K562 (cell line): ENCODE results near the gene ERAP2. TPM values are rescaled to one million over a fixed set of nuclear protein-coding genes. Genes with fewer than 3 reads are reported as not detected.

ENCODE experiments used
- ATAC-seq: fragments of 200-7000 bp; cut with Tn5 transposase; 3 replicates; pipeline ENCODE4 v1.9.1; 2020; ENCODE audit warnings: moderate library complexity
- BruUV-seq: library from RNA; stranded (reverse); fragments of 400-500 nt; replicated peaks from 2 replicates; lab custom pipeline; 2021; lab: Mats Ljungman, UMichigan
- CTCF ChIA-PET: fragments of 300-600 bp; formaldehyde crosslinking; extraction: SDS; loops from one replicate; lab custom pipeline; 2021; ENCODE audit warnings: low intra/inter-chr PET ratio; lab: Yijun Ruan, JAX
- POLR2A ChIA-PET: fragments of 300-600, 350-650 bp; sonication (Branson Sonifier 250); formaldehyde crosslinking; extraction: SDS; loops from one replicate; lab custom pipeline; 2021; ENCODE audit warnings: antibody characterized with exemption, inconsistent platforms; lab: Yijun Ruan, JAX
- DNase-seq, 4 experiments: peaks; one replicate each; pipeline versions ENCODE4 v3.0.0 to v3.0.0-alpha.2; 2011 to 2018; ENCODE audit warnings: low spot score in 3 of 4, mixed read lengths in 3 of 4; ENCODE audit errors: extremely low read depth in 1 of 4
- FAIRE-seq: peaks from 2 replicates; lab custom pipeline; 2011; peaks lifted over from hg19 to GRCh38; lab: Jason Lieb, UNC
- H2AFZ ChIP-seq: 2 replicates; pipeline ENCODE4 v1.6.0; 2011; ENCODE audit warnings: low read depth, low read length, control low read depth, inconsistent platforms
- H3K27ac ChIP-seq: fragments of 200-600 bp; 3 replicates; pipeline ENCODE4 v1.8.0; 2011; ENCODE audit warnings: low read depth, mild to moderate bottlenecking, control low read depth, inconsistent platforms, low read length, moderate library complexity, mixed read lengths; ENCODE audit errors: extremely low read depth
- H3K27me3 ChIP-seq, 2 experiments: fragments of 300-600 bp in 1 of 2; 2 replicates in 1 of 2; 3 replicates in 1 of 2; pipeline versions ENCODE4 v1.6.0 to v1.8.0; 2011; ENCODE audit warnings: inconsistent platforms in 2 of 2, low read length in 2 of 2, mild to moderate bottlenecking in 1 of 2, mixed read lengths in 1 of 2, moderate library complexity in 1 of 2; ENCODE audit not compliant: control insufficient read depth in 2 of 2, insufficient read depth in 2 of 2
- H3K36me3 ChIP-seq: fragments of 300-600 bp; 3 replicates; pipeline ENCODE4 v1.8.0; 2011; ENCODE audit warnings: mild to moderate bottlenecking, low read length, inconsistent platforms; ENCODE audit not compliant: control insufficient read depth, insufficient read depth
- H3K4me1 ChIP-seq, 2 experiments: fragments of 200-600 bp in 1 of 2; replicated peaks in 1 of 2; 2 replicates in 1 of 2; 3 replicates in 1 of 2; pipeline versions ENCODE4 v1.5.1 to v1.8.0; 2011; ENCODE audit warnings: inconsistent platforms in 2 of 2, low read length in 2 of 2, mild to moderate bottlenecking in 1 of 2, mixed read lengths in 1 of 2, moderate library complexity in 1 of 2; ENCODE audit not compliant: control insufficient read depth in 2 of 2, insufficient read depth in 2 of 2
- H3K4me2 ChIP-seq: 2 replicates; pipeline ENCODE4 v1.6.1; 2011; ENCODE audit warnings: low read length, control low read depth, inconsistent platforms, mixed read lengths; ENCODE audit not compliant: insufficient read depth
- H3K4me3 ChIP-seq: fragments of 200-600 bp; sonication (generic), shearing (Covaris generic); 2 replicates; pipeline ENCODE4 v1.5.1; 2016; ENCODE audit warnings: control low read depth, inconsistent platforms
- H3K79me2 ChIP-seq: fragments of 200-600 bp; 3 replicates; pipeline ENCODE4 v1.8.0; 2011; ENCODE audit warnings: low read length, inconsistent platforms; ENCODE audit not compliant: control insufficient read depth, insufficient read depth
- H3K9ac ChIP-seq, 2 experiments: 2 replicates each; pipeline versions ENCODE4 v1.6.0 to v1.6.1; 2011; ENCODE audit warnings: low read depth in 2 of 2, low read length in 2 of 2, control low read depth in 1 of 2, inconsistent platforms in 1 of 2, mild to moderate bottlenecking in 1 of 2, mixed read lengths in 1 of 2; ENCODE audit not compliant: insufficient read depth in 1 of 2
- H3K9me1 ChIP-seq: one replicate; pipeline ENCODE4 v1.6.0; 2011; ENCODE audit warnings: inconsistent platforms, mild to moderate bottlenecking, low read length, moderate library complexity; ENCODE audit not compliant: control insufficient read depth, insufficient read depth
- H3K9me3 ChIP-seq: replicated peaks from 2 replicates; pipeline ENCODE4 v1.5.1; 2011; ENCODE audit warnings: low read depth, low read length, inconsistent platforms; ENCODE audit not compliant: control insufficient read depth, insufficient read depth
- H4K20me1 ChIP-seq: replicated peaks from 2 replicates; pipeline ENCODE4 v1.6.1; 2011; ENCODE audit warnings: low read length, inconsistent platforms, mixed read lengths; ENCODE audit not compliant: control insufficient read depth, insufficient read depth
- ARHGAP35 ChIP-seq: fragments of 450-650 bp; IDR thresholded peaks from 2 replicates; pipeline ENCODE4 v1.6.1; 2018; ENCODE audit not compliant: partially characterized antibody
- ELF1 ChIP-seq: fragments of 200-800 bp; sonication (Bioruptor generic); IDR thresholded peaks from 2 replicates; pipeline ENCODE4 v1.6.1; 2016; ENCODE audit warnings: missing genetic modification characterization, missing compliant biosample characterization
- GATAD2B ChIP-seq: fragments of 450-650 bp; IDR thresholded peaks from 2 replicates; pipeline ENCODE4 v1.6.1; 2017; ENCODE audit warnings: mild to moderate bottlenecking, borderline replicate concordance
- HMG20A ChIP-seq: fragments of 450-650 bp; formaldehyde crosslinking; conservative IDR thresholded peaks from 2 replicates; pipeline ENCODE4 v1.4.0; 2020; ENCODE audit warnings: mild to moderate bottlenecking, mixed read lengths
- SNIP1 ChIP-seq: fragments of 450-650 bp; IDR thresholded peaks from 2 replicates; pipeline ENCODE4 v1.7.1; 2017; ENCODE audit warnings: low read depth, mild to moderate bottlenecking
- ZNF121 ChIP-seq: sonication (generic); formaldehyde crosslinking; conservative IDR thresholded peaks from 2 replicates; pipeline ENCODE4 v1.8.0; 2022; ENCODE audit warnings: missing genetic modification reagents
- ZNF197 ChIP-seq: fragments of 200-800 bp; sonication (Bioruptor generic); IDR thresholded peaks from 2 replicates; pipeline ENCODE4 v1.6.1; 2016; ENCODE audit warnings: low read depth, missing genetic modification characterization, missing compliant biosample characterization
- ZNF431 ChIP-seq: sonication (generic); formaldehyde crosslinking; IDR thresholded peaks from 2 replicates; pipeline ENCODE4 v1.8.0; 2022; ENCODE audit warnings: mild to moderate bottlenecking, missing genetic modification reagents
- ZNF436 ChIP-seq: fragments of 250-450, 450-650 bp; sonication (Bioruptor Pico); formaldehyde crosslinking; IDR thresholded peaks from 2 replicates; pipeline ENCODE4 v1.7.0; 2020; ENCODE audit warnings: mild to moderate bottlenecking
- ZNF445 ChIP-seq: fragments of 250-450 bp; sonication (Bioruptor Pico); IDR thresholded peaks from 2 replicates; pipeline ENCODE4 v1.4.0; 2020; ENCODE audit warnings: low read depth, mild to moderate bottlenecking, moderate library complexity
- WGBS: fragments of 100-300 bp; shearing (Covaris generic); methylation state at CpG from one replicate; pipeline ENCODE4 v1.1.6; 2016; ENCODE audit warnings: low coverage, mixed read lengths; ENCODE audit not compliant: insufficient coverage; ENCODE audit errors: missing lambda C conversion rate; 5-methylcytosine and 5-hydroxymethylcytosine counted together
- in situ Hi-C: fragments of 300-500 bp; cut with MboI; formaldehyde crosslinking; loops from 4 replicates; pipeline ENCODE4 v1.15.0; 2018; ENCODE audit warnings: inconsistent platforms, mixed read lengths
- intact Hi-C: fragments of 100-400 bp; cut with micrococcal nuclease; formaldehyde crosslinking; loops from 2 replicates; pipeline ENCODE4 v1.14.2; 2022
- polyA plus RNA-seq, 8 experiments: library from polyadenylated mRNA; depleted of rRNA in 4 of 8; stranded (reverse) in 5 of 8; unstranded in 3 of 8; fragments of >200 nt; fragmentation: Nextera tagmentation in 2 of 8; fragmentation: Illumina TruSeq in 1 of 8; extraction: Ambion mirVana in 2 of 8; extraction: Trizol in 1 of 8; gene quantifications; 2 replicates each; pipeline versions ENCODE4 v1.2.1 to v1.2.3, GENCODE V29; 2011 to 2014; ENCODE audit warnings: inconsistent platforms in 1 of 8, missing spikeins in 1 of 8
- total RNA-seq, 7 experiments: library from RNA; depleted of rRNA in 6 of 7; stranded (reverse); fragments of >200 nt in 6 of 7; fragmentation: Illumina TruSeq in 2 of 7; extraction: Trizol in 2 of 7; gene quantifications; 2 replicates each; pipeline versions ENCODE4 v1.2.1 to v1.2.3, GENCODE V29; 2011 to 2021; ENCODE audit warnings: low replicate concordance in 1 of 7
- TF ChIP-seq, protein P1 (sequence below): fragments of 250-450 bp; sonication (Bioruptor Pico); IDR thresholded peaks from 2 replicates; pipeline ENCODE4 v1.5.0; 2022; ENCODE audit warnings: mild to moderate bottlenecking
- TF ChIP-seq, protein P2 (sequence below): conservative IDR thresholded peaks from 2 replicates; pipeline ENCODE4 v1.6.1; 2011; ENCODE audit warnings: low read depth, mild to moderate bottlenecking, low read length; ENCODE audit not compliant: control insufficient read depth
- TF ChIP-seq, protein P3 (sequence below): fragments of 450-650 bp; conservative IDR thresholded peaks from 2 replicates; pipeline ENCODE4 v1.6.1; 2016; ENCODE audit warnings: missing genetic modification characterization, low read depth, mild to moderate bottlenecking, missing compliant biosample characterization, moderate library complexity

Gene ERAP2
- total and polyA plus RNA-seq, 9 of the 15 experiments (the other 6 are each of a cell fraction or from before 2014, with no cell fraction given), result 0.93 to 4.0 (median 2.1) TPM

DNA sequence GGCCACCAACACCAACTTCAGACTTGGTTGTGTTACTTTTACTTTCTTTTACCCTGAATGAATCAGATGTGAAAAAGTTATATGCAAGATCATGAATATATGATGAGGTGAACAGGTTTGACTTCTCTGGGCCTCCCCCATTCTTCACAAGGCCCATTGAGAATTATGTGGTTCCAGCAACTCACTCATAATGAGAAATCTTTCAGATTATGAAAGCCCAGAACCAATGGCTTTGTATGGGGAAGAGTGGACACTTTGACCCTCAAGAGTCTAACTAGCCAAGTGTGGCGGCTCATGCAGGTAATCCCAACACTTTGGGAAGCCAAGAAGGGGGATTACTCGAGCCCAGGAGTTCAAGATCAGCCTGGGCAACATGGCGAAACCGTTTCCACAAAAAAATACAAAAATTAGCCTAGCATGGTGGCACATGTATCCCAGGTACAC is 43.5 kb downstream of the ERAP2 start (continued):
- TF ChIP-seq, protein P1, sequence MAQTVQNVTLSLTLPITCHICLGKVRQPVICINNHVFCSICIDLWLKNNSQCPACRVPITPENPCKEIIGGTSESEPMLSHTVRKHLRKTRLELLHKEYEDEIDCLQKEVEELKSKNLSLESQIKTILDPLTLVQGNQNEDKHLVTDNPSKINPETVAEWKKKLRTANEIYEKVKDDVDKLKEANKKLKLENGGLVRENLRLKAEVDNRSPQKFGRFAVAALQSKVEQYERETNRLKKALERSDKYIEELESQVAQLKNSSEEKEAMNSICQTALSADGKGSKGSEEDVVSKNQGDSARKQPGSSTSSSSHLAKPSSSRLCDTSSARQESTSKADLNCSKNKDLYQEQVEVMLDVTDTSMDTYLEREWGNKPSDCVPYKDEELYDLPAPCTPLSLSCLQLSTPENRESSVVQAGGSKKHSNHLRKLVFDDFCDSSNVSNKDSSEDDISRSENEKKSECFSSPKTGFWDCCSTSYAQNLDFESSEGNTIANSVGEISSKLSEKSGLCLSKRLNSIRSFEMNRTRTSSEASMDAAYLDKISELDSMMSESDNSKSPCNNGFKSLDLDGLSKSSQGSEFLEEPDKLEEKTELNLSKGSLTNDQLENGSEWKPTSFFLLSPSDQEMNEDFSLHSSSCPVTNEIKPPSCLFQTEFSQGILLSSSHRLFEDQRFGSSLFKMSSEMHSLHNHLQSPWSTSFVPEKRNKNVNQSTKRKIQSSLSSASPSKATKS, result no peak
- TF ChIP-seq ELF1 (tag) (no peak), ZNF445 (CRISPR knock-in tag) (no peak), ZNF121 (CRISPR knock-in tag) (no peak), ARHGAP35 (no peak), GATAD2B (no peak), ZNF197 (no peak), HMG20A (CRISPR knock-in tag) (no peak)

DNA sequence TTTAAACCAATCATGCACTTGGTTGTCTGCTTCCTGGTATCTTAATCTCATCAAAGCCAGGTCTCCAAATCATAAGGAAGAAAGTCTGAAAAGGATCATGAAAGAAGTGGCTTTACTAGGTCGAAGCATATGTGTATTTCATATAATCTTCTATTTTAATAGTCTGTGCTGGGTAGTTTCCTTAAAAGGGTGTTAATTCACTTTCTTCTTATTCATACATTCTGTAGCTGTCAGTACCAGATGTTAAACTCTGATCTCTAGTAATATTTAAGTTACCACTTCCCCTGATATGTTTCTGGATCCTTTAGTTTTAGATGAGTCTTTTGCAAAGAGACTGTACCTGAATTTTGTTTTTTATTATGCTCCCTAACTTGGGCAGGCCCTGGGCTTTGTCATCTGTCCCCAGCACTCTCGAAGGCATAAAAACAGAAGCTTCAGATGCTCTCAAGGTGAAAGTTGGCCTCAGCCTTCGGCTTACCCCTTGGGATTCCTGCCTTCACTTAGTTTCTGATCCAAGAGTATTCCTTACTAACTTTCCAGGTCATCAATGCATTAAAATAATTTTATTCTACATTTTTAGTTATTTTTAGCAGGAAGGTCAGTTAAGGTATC is 44.5 kb downstream of the ERAP2 start:
- no peak for ATAC-seq
- Histone ChIP-seq H3K9me3 (no peaks in the 10 kb centered on the region), H3K4me3 (no peak overlapping the region), H3K4me1 (peaks cover 0 to 9% of the 10 kb centered on the region in 2 experiments; a peak in 4 of 5 replicates), H3K9ac (no peak overlapping the region), H3K27me3 (no peaks in the 10 kb centered on the region), H3K79me2 (no peaks in the 10 kb centered on the region), H3K4me2 (no peak overlapping the region), H3K36me3 (no peaks in the 10 kb centered on the region), H2AFZ (peak overlapping the region; percentile 40; the same call in 1 of the 2 replicates), H4K20me1 (no peaks in the 10 kb centered on the region), H3K9me1 (no peaks in the 10 kb centered on the region), H3K27ac (no peak overlapping the region)
- WGBS, result 47% methylated on average over 3 of the region's 3 CpGs
- in situ Hi-C loops (no loop called here), intact Hi-C loops (no loop called here)
- ChIA-PET CTCF (no interaction called here), POLR2A (no interaction called here)
- FAIRE-seq, result no peak
- no peak for DNase-seq
- no TSS peak for BruUV-seq
- TF ChIP-seq, protein P2, sequence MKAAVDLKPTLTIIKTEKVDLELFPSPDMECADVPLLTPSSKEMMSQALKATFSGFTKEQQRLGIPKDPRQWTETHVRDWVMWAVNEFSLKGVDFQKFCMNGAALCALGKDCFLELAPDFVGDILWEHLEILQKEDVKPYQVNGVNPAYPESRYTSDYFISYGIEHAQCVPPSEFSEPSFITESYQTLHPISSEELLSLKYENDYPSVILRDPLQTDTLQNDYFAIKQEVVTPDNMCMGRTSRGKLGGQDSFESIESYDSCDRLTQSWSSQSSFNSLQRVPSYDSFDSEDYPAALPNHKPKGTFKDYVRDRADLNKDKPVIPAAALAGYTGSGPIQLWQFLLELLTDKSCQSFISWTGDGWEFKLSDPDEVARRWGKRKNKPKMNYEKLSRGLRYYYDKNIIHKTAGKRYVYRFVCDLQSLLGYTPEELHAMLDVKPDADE, result no peak
- no peak for TF ChIP-seq ZNF431 (CRISPR knock-in tag)
- TF ChIP-seq ARHGAP35, result no peak
- TF ChIP-seq SNIP1, result no peak
- TF ChIP-seq, protein P3, sequence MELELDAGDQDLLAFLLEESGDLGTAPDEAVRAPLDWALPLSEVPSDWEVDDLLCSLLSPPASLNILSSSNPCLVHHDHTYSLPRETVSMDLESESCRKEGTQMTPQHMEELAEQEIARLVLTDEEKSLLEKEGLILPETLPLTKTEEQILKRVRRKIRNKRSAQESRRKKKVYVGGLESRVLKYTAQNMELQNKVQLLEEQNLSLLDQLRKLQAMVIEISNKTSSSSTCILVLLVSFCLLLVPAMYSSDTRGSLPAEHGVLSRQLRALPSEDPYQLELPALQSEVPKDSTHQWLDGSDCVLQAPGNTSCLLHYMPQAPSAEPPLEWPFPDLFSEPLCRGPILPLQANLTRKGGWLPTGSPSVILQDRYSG (tag), result no peak
- TF ChIP-seq ZNF436, result no peak
